WTC11 (cell line): ENCODE measurements around the gene FBP1. TPM values are rescaled to one million over a fixed set of nuclear protein-coding genes. Genes with fewer than 3 reads are reported as not detected.
"Not testable (repeated sequence)": the region's sequence is repeated elsewhere in the genome, so short reads cannot be mapped to it uniquely, and the experiment has no call there.

Source experiments
- ATAC-seq: fragments of 200-7000 bp; cut with Tn5 transposase; 2 replicates; pipeline ENCODE4 v1.10.0; 2021; ENCODE audit warnings: mild to moderate bottlenecking, moderate library complexity
- CTCF ChIA-PET: fragments of 300-600 bp; sonication (Branson Sonifier 250); formaldehyde crosslinking; loops from one replicate; lab custom pipeline; 2021; ENCODE audit warnings: antibody characterized with exemption; lab: Charles Lee
- POLR2A ChIA-PET: fragments of 350-600 bp; sonication (Branson Sonifier 250); formaldehyde crosslinking; loops from one replicate; lab custom pipeline; 2021; ENCODE audit warnings: antibody characterized with exemption; lab: Charles Lee
- DNase-seq: peaks from one replicate; pipeline ENCODE4 v3.0.0; 2021; ENCODE audit warnings: low spot score
- H3K27ac Mint-ChIP-seq: 2 replicates; pipeline ENCODE4 v1.8.0; 2021; ENCODE audit warnings: mixed read lengths
- H3K27me3 Mint-ChIP-seq: 2 replicates; pipeline ENCODE4 v1.8.0; 2021; ENCODE audit warnings: low read depth, mild to moderate bottlenecking, moderate library complexity, mixed read lengths
- H3K36me3 Mint-ChIP-seq: 2 replicates; pipeline ENCODE4 v1.8.0; 2021; ENCODE audit warnings: mixed read lengths
- H3K4me1 Mint-ChIP-seq: 2 replicates; pipeline ENCODE4 v1.8.0; 2022; ENCODE audit warnings: mixed read lengths
- H3K4me3 Mint-ChIP-seq: 2 replicates; pipeline ENCODE4 v1.8.0; 2021; ENCODE audit warnings: mild to moderate bottlenecking, moderate library complexity, mixed read lengths
- H3K9me3 Mint-ChIP-seq: 2 replicates; pipeline ENCODE4 v1.8.0; 2021; ENCODE audit warnings: mixed read lengths
- AFF4 ChIP-seq: sonication (generic); formaldehyde crosslinking; IDR thresholded peaks from 2 replicates; pipeline ENCODE4 v1.8.1; 2023; ENCODE audit warnings: mild to moderate bottlenecking, missing genetic modification reagents, borderline replicate concordance
- ATF1 ChIP-seq: sonication (generic); formaldehyde crosslinking; IDR thresholded peaks from 2 replicates; pipeline ENCODE4 v1.8.1; 2023; ENCODE audit warnings: mild to moderate bottlenecking, moderate library complexity, missing genetic modification reagents
- ATF6 ChIP-seq: sonication (generic); formaldehyde crosslinking; IDR thresholded peaks from 2 replicates; pipeline ENCODE4 v1.8.1; 2023; ENCODE audit warnings: mild to moderate bottlenecking, missing genetic modification reagents
- CBFB ChIP-seq: sonication (generic); formaldehyde crosslinking; IDR thresholded peaks from 2 replicates; pipeline ENCODE4 v1.8.1; 2022; ENCODE audit warnings: mild to moderate bottlenecking, low read depth, missing genetic modification reagents
- E2F5 ChIP-seq: sonication (generic); formaldehyde crosslinking; IDR thresholded peaks from 2 replicates; pipeline ENCODE4 v1.8.1; 2022; ENCODE audit warnings: mild to moderate bottlenecking, moderate library complexity, missing genetic modification reagents
- ELF4 ChIP-seq: sonication (generic); formaldehyde crosslinking; IDR thresholded peaks from 2 replicates; pipeline ENCODE4 v1.8.1; 2022; ENCODE audit warnings: low read depth, mild to moderate bottlenecking, moderate library complexity, missing genetic modification reagents
- EMX1 ChIP-seq: fragments of 250-450 bp; sonication (Bioruptor Pico); IDR thresholded peaks from 2 replicates; pipeline ENCODE4 v1.8.0; 2021; ENCODE audit warnings: mild to moderate bottlenecking
- FOXJ3 ChIP-seq: sonication (generic); formaldehyde crosslinking; IDR thresholded peaks from 2 replicates; pipeline ENCODE4 v1.9.0; 2021; ENCODE audit warnings: missing genetic modification reagents, mild to moderate bottlenecking, borderline replicate concordance
- HMGA2 ChIP-seq: fragments of 250-450 bp; sonication (Bioruptor Pico); IDR thresholded peaks from 2 replicates; pipeline ENCODE4 v1.4.0; 2021; ENCODE audit warnings: mild to moderate bottlenecking, moderate library complexity
- NR2C2 ChIP-seq: sonication (generic); formaldehyde crosslinking; IDR thresholded peaks from 2 replicates; pipeline ENCODE4 v1.8.0; 2022; ENCODE audit warnings: mild to moderate bottlenecking, missing genetic modification reagents
- TEAD4 ChIP-seq: sonication (generic); formaldehyde crosslinking; IDR thresholded peaks from 2 replicates; pipeline ENCODE4 v1.8.0; 2022; ENCODE audit warnings: mild to moderate bottlenecking, missing genetic modification reagents
- ZBTB43 ChIP-seq: sonication (generic); formaldehyde crosslinking; IDR thresholded peaks from 2 replicates; pipeline ENCODE4 v1.8.1; 2023; ENCODE audit warnings: mild to moderate bottlenecking, missing genetic modification reagents
- ZNF263 ChIP-seq: sonication (generic); formaldehyde crosslinking; IDR thresholded peaks from 2 replicates; pipeline ENCODE4 v1.8.1; 2022; ENCODE audit warnings: low read depth, mild to moderate bottlenecking, moderate library complexity, missing genetic modification reagents
- ZNF416 ChIP-seq: fragments of 250-450 bp; sonication (Bioruptor Pico); IDR thresholded peaks from 2 replicates; pipeline ENCODE4 v1.9.0; 2021; ENCODE audit warnings: mild to moderate bottlenecking, inconsistent platforms
- ZNF423 ChIP-seq: fragments of 250-450 bp; sonication (Bioruptor Pico); IDR thresholded peaks from 2 replicates; pipeline ENCODE4 v2.1.2; 2022; ENCODE audit warnings: mild to moderate bottlenecking, moderate library complexity
- ZNF425 ChIP-seq: fragments of 250-450 bp; sonication (Bioruptor Pico); conservative IDR thresholded peaks from 2 replicates; pipeline ENCODE4 v1.9.0; 2021; ENCODE audit warnings: mild to moderate bottlenecking
- total RNA-seq: library from RNA; stranded (reverse); gene quantifications from 3 replicates; pipeline ENCODE4 v1.2.3, GENCODE V29; 2021
- TF ChIP-seq, protein P1 (sequence below): sonication (generic); formaldehyde crosslinking; conservative IDR thresholded peaks from 2 replicates; pipeline ENCODE4 v1.8.1; 2023; ENCODE audit warnings: mild to moderate bottlenecking, low read depth, missing genetic modification reagents, moderate library complexity
- TF ChIP-seq, protein P2 (sequence below): fragments of 250-450 bp; sonication (Bioruptor Pico); IDR thresholded peaks from 2 replicates; pipeline ENCODE4 v1.9.0; 2021; ENCODE audit warnings: moderate library complexity, mild to moderate bottlenecking, inconsistent platforms, borderline replicate concordance

The FBP1 gene
- total RNA-seq, 1 experiment from 2014 or later, result 6.4 TPM

DNA sequence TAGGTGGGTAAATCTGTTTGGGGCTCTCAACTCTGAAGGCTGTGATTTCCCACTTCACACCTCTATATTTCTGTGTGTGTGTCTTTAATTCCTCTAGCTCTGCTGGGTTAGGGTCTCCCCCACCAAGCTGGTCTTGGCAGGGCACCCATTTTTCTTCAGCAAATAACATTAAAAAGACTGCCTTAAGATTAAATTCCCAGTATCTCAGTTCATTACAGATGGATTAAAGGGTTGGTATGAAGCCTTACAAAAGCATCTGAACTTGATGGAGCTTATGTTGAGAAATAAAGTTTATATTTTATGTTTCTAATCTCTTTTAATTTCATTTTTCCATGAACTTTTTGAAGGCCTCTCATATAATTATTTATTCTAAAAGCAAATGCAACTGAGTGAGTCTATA, 72.8 kb downstream of the FBP1 start (continued):
- TF ChIP-seq AFF4 (CRISPR knock-in tag) (no peak), ELF4 (CRISPR knock-in tag) (no peak)

- H3K4me1 Mint-ChIP-seq, H3K27ac Mint-ChIP-seq, ATAC-seq, POLR2A ChIA-PET, H3K27me3 Mint-ChIP-seq, H3K4me3 Mint-ChIP-seq, DNase-seq: not testable (repeated sequence)
- CTCF ChIA-PET, result interaction anchor here (0.6 kb wide), 1 partner anchor 32 kb away, joined by 3 read pairs; no protein-coding TSS in a partner anchor
- Mint-ChIP-seq H3K36me3 (peaks cover 29% of the 10 kb centered on the region), H3K9me3 (peaks cover 11% of the 10 kb centered on the region)
These were observed 75.0 kb downstream of the FBP1 start for GRCh38 chr9:94564279-94564678.

- ChIA-PET CTCF (no interaction called here), POLR2A (no interaction called here)
- no peak for DNase-seq
- H3K27me3 Mint-ChIP-seq, result no peaks in the 10 kb centered on the region
- H3K4me1 Mint-ChIP-seq, result no peaks in the 10 kb centered on the region
- peaks cover 11% of the 10 kb centered on the region for H3K9me3 Mint-ChIP-seq
- H3K36me3 Mint-ChIP-seq, result peaks cover 29% of the 10 kb centered on the region
- H3K27ac Mint-ChIP-seq, result no peak overlapping the region
- TF ChIP-seq ZNF416 (CRISPR knock-in tag) (no peak), CBFB (CRISPR knock-in tag) (no peak), HMGA2 (CRISPR knock-in tag) (no peak), TEAD4 (CRISPR knock-in tag) (no peak), E2F5 (CRISPR knock-in tag) (no peak), ZNF423 (CRISPR knock-in tag) (no peak), ATF1 (no peak), NR2C2 (CRISPR knock-in tag) (no peak), ZNF263 (CRISPR knock-in tag) (no peak), EMX1 (CRISPR knock-in tag) (no peak), ATF6 (CRISPR knock-in tag) (no peak), FOXJ3 (CRISPR knock-in tag) (no peak), ZBTB43 (CRISPR knock-in tag) (no peak), ZNF425 (CRISPR knock-in tag) (no peak)
- TF ChIP-seq, protein P1, sequence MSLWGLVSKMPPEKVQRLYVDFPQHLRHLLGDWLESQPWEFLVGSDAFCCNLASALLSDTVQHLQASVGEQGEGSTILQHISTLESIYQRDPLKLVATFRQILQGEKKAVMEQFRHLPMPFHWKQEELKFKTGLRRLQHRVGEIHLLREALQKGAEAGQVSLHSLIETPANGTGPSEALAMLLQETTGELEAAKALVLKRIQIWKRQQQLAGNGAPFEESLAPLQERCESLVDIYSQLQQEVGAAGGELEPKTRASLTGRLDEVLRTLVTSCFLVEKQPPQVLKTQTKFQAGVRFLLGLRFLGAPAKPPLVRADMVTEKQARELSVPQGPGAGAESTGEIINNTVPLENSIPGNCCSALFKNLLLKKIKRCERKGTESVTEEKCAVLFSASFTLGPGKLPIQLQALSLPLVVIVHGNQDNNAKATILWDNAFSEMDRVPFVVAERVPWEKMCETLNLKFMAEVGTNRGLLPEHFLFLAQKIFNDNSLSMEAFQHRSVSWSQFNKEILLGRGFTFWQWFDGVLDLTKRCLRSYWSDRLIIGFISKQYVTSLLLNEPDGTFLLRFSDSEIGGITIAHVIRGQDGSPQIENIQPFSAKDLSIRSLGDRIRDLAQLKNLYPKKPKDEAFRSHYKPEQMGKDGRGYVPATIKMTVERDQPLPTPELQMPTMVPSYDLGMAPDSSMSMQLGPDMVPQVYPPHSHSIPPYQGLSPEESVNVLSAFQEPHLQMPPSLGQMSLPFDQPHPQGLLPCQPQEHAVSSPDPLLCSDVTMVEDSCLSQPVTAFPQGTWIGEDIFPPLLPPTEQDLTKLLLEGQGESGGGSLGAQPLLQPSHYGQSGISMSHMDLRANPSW (CRISPR knock-in tag), result no peak
- TF ChIP-seq, protein P2, sequence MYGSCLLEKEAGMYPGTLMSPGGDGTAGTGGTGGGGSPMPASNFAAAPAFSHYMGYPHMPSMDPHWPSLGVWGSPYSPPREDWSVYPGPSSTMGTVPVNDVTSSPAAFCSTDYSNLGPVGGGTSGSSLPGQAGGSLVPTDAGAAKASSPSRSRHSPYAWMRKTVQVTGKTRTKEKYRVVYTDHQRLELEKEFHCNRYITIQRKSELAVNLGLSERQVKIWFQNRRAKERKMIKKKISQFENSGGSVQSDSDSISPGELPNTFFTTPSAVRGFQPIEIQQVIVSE, result no peak
- no peak overlapping the region for H3K4me3 Mint-ChIP-seq
- ATAC-seq, result no peak
These were observed 75.8 kb downstream of the FBP1 start for GRCh38 chr9:94563548-94563947.
